ENCODE measurements around the gene GNAS. TPM values are rescaled to one million over a fixed set of nuclear protein-coding genes. Genes with fewer than 3 reads are reported as not detected.
A peak's percentile ranks its signal among the peaks of the same experiment; 100 is the strongest.

Gene GNAS
- total RNA-seq, 1 experiment from 2014 or later = 1,936 TPM

- CTCF ChIA-PET = no interaction called here
These were observed 36.8 kb downstream of the GNAS start for GRCh38 chr20:58889334-58889760.

GRCh38 chr20:58889798-58890517, 37.4 kb downstream of the GNAS start:
- Mint-ChIP-seq H3K36me3 (ENCODE audit: insufficient read depth, unreplicated experiment) (peaks cover 39% of the 10 kb centered on the region), H3K27ac (ENCODE audit: unreplicated experiment) (no peak overlapping the region), H3K27me3 (ENCODE audit: insufficient read depth, unreplicated experiment) (no peaks in the 10 kb centered on the region), H3K4me3 (ENCODE audit: unreplicated experiment) (peak overlapping the region; percentile 99), H3K9me3 (ENCODE audit: unreplicated experiment) (no peaks in the 10 kb centered on the region), H3K4me1 (ENCODE audit: low read depth, unreplicated experiment) (peaks cover 4% of the 10 kb centered on the region)
- Histone ChIP-seq H3K4me3 (ENCODE audit: low read depth, low read length) (peak overlapping the region; percentile 98), H3K9me3 (peaks cover 7% of the 10 kb centered on the region), H3K27me3 (replicated peaks; ENCODE audit: control insufficient read depth, insufficient read depth, low read length) (no peaks in the 10 kb centered on the region), H3K36me3 (ENCODE audit: control insufficient read depth, insufficient read depth, low read length) (no peaks in the 10 kb centered on the region), H3K4me1 (peaks cover 19% of the 10 kb centered on the region)
- ChIA-PET CTCF (no interaction called here), POLR2A (interaction anchor here (0.6 kb wide), 1 partner anchor 10 kb away, joined by 3 read pairs; no protein-coding TSS in a partner anchor)
- TF ChIP-seq, protein P1, sequence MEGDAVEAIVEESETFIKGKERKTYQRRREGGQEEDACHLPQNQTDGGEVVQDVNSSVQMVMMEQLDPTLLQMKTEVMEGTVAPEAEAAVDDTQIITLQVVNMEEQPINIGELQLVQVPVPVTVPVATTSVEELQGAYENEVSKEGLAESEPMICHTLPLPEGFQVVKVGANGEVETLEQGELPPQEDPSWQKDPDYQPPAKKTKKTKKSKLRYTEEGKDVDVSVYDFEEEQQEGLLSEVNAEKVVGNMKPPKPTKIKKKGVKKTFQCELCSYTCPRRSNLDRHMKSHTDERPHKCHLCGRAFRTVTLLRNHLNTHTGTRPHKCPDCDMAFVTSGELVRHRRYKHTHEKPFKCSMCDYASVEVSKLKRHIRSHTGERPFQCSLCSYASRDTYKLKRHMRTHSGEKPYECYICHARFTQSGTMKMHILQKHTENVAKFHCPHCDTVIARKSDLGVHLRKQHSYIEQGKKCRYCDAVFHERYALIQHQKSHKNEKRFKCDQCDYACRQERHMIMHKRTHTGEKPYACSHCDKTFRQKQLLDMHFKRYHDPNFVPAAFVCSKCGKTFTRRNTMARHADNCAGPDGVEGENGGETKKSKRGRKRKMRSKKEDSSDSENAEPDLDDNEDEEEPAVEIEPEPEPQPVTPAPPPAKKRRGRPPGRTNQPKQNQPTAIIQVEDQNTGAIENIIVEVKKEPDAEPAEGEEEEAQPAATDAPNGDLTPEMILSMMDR (IDR thresholded peaks at IDR 0.05; ENCODE audit: insufficient read depth in 1 of 2, low read depth in 1 of 2, low read length in 1 of 2, severe bottlenecking in 1 of 2, unreplicated experiment in 1 of 2) = no peak
- intact Hi-C loops (cut with micrococcal nuclease; ENCODE audit: unreplicated experiment) = loop anchor here (2.0 kb wide), 1 partner anchor 143 kb away; the partner anchor contains the start of gene ATP5F1E
- BruUV-seq (replicated peaks) = no TSS peak
- DNase-seq = no peak

More at GRCh38 chr20:58889334-58889760, 36.8 kb downstream of the GNAS start:
- Histone ChIP-seq H3K27me3 (replicated peaks; ENCODE audit: control insufficient read depth, insufficient read depth, low read length) (no peaks in the 10 kb centered on the region), H3K4me1 (peaks cover 13% of the 10 kb centered on the region), H3K9me3 (peaks cover 7% of the 10 kb centered on the region), H3K4me3 (ENCODE audit: low read depth, low read length) (no peak overlapping the region), H3K36me3 (ENCODE audit: control insufficient read depth, insufficient read depth, low read length) (no peaks in the 10 kb centered on the region)
- peak overlapping the region; percentile 8 for H3K27ac Mint-ChIP-seq (ENCODE audit: unreplicated experiment)
- H3K27me3 Mint-ChIP-seq (ENCODE audit: insufficient read depth, unreplicated experiment) = no peaks in the 10 kb centered on the region
- BruUV-seq (replicated peaks) = no TSS peak
- POLR2A ChIA-PET = interaction anchor here (0.6 kb wide), 1 partner anchor 10 kb away, joined by 3 read pairs; no protein-coding TSS in a partner anchor
- H3K4me3 Mint-ChIP-seq (ENCODE audit: unreplicated experiment) = no peak overlapping the region
- no peaks in the 10 kb centered on the region for H3K4me1 Mint-ChIP-seq (ENCODE audit: low read depth, unreplicated experiment)
- intact Hi-C loops (cut with micrococcal nuclease; ENCODE audit: unreplicated experiment) = no loop called here
- H3K36me3 Mint-ChIP-seq (ENCODE audit: insufficient read depth, unreplicated experiment) = peaks cover 35% of the 10 kb centered on the region
- TF ChIP-seq, protein P1 (IDR thresholded peaks at IDR 0.05; ENCODE audit: insufficient read depth in 1 of 2, low read depth in 1 of 2, low read length in 1 of 2, severe bottlenecking in 1 of 2, unreplicated experiment in 1 of 2) = no peak
- no peak for DNase-seq
- H3K9me3 Mint-ChIP-seq (ENCODE audit: unreplicated experiment) = no peaks in the 10 kb centered on the region

DNA sequence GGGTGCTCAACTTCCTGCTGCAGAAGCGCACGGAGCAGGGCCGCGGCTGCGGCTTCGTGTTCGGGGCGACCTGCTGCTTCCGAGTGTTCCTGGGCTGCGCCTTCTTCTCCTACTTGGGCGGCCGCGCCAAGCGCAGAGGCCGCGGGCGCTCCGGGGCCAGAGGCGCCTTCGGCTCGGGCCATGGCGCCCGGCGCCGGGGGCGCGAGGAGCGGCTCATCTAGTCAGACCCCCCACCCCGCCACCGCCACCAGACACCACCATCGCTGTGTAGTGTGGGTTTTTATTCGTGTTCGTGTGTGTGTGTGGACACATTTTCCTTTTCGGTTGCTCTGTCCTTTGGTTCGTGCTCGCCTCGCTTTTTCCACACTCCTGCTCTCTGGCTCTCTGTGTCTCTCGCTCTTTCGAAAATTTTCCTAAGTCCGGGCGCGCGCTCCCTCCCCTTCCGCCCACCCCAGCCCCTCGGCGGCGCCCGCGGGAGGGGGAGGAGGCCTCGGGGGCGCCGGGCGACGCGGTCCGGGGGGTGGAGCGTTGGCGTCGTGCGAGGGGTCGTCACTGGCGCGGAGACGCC, 38.1 kb downstream of the GNAS start:
- Histone ChIP-seq H3K4me3 (ENCODE audit: low read depth, low read length) (peak overlapping the region; percentile 98), H3K9me3 (peaks cover 3% of the 10 kb centered on the region), H3K27me3 (replicated peaks; ENCODE audit: control insufficient read depth, insufficient read depth, low read length) (no peaks in the 10 kb centered on the region), H3K4me1 (peaks cover 26% of the 10 kb centered on the region), H3K36me3 (ENCODE audit: control insufficient read depth, insufficient read depth, low read length) (no peaks in the 10 kb centered on the region)
- no peaks in the 10 kb centered on the region for H3K27me3 Mint-ChIP-seq (ENCODE audit: insufficient read depth, unreplicated experiment)
- peak; percentile 83 to 90 for DNase-seq
- ChIA-PET POLR2A (interaction anchor here (0.5 to 1.1 kb wide), 3 partner anchors 27 to 282 kb away, joined by 3 to 6 read pairs (median 3); partner anchors contain the start of gene ATP5F1E), CTCF (no interaction called here)
- H3K27ac Mint-ChIP-seq (ENCODE audit: unreplicated experiment) = peak overlapping the region; percentile 68
- no peaks in the 10 kb centered on the region for H3K9me3 Mint-ChIP-seq (ENCODE audit: unreplicated experiment)
- BruUV-seq (replicated peaks) = TSS peak; percentile 82
- TF ChIP-seq, protein P1 (IDR thresholded peaks at IDR 0.05; ENCODE audit: insufficient read depth in 1 of 2, low read depth in 1 of 2, low read length in 1 of 2, severe bottlenecking in 1 of 2, unreplicated experiment in 1 of 2) = no peak
- intact Hi-C loops (cut with micrococcal nuclease; ENCODE audit: unreplicated experiment) = loop anchor here (2.0 kb wide), 1 partner anchor 142 kb away; the partner anchor contains the start of gene ATP5F1E
- peaks cover 45% of the 10 kb centered on the region for H3K36me3 Mint-ChIP-seq (ENCODE audit: insufficient read depth, unreplicated experiment)
- H3K4me3 Mint-ChIP-seq (ENCODE audit: unreplicated experiment) = peak overlapping the region; percentile 99
- peaks cover 7% of the 10 kb centered on the region for H3K4me1 Mint-ChIP-seq (ENCODE audit: low read depth, unreplicated experiment)
